GM21619 (cell line): ENCODE results near the gene ABCA2.
"Not testable (repeated sequence)": the region's sequence is repeated elsewhere in the genome, so short reads cannot be mapped to it uniquely, and the experiment has no call there.

ENCODE experiments used
- ATAC-seq: cut with Tn5 transposase; IDR thresholded peaks from one replicate; pipeline ENCODE4 v1.9.1; 2021; ENCODE audit not compliant: unreplicated experiment

The ABCA2 gene

GRCh38 chr9:137046088-137046787 is 18.2 kb upstream of the ABCA2 start, which contains the start of gene NPDC1:
Gene NPDC1 (minus strand): TSS chr9:137046177. CDS start chr9:137045989, 188 bp downstream.
- no peak for ATAC-seq

- no peak for ATAC-seq
These were observed 17.5 kb upstream of the ABCA2 start for GRCh38 chr9:137045294-137046087.

- no peak for ATAC-seq
These were observed 16.6 kb upstream of the ABCA2 start for GRCh38 chr9:137044502-137045177.

- ATAC-seq = no peak
These were observed 16.0 kb upstream of the ABCA2 start for GRCh38 chr9:137044037-137044436.

GRCh38 chr9:137042751-137043727 is 15.0 kb upstream of the ABCA2 start:
- ATAC-seq = no peak

- ATAC-seq = no peak
These were observed 13.1 kb upstream of the ABCA2 start for GRCh38 chr9:137041124-137041523.

DNA sequence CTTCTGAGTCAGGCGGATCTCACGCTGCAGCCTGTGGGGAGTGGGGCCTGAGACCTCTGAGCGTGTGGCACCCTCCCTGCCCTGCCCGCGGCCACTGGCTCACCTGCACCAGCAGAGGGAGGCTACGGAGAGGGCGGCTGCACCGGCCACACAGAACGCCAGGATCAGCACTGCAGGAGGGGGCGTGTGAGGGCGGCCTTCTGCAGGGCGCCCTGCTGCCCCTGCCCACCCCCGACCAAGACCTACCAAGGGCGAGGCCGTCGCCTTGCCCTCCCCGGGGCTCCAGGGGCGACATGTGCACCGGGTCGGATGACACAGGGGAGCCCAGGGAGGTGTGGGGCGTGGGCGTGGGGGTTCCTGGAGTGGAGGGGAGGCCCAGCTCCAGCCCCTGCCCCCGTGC is 12.5 kb upstream of the ABCA2 start:
- no peak for ATAC-seq

DNA sequence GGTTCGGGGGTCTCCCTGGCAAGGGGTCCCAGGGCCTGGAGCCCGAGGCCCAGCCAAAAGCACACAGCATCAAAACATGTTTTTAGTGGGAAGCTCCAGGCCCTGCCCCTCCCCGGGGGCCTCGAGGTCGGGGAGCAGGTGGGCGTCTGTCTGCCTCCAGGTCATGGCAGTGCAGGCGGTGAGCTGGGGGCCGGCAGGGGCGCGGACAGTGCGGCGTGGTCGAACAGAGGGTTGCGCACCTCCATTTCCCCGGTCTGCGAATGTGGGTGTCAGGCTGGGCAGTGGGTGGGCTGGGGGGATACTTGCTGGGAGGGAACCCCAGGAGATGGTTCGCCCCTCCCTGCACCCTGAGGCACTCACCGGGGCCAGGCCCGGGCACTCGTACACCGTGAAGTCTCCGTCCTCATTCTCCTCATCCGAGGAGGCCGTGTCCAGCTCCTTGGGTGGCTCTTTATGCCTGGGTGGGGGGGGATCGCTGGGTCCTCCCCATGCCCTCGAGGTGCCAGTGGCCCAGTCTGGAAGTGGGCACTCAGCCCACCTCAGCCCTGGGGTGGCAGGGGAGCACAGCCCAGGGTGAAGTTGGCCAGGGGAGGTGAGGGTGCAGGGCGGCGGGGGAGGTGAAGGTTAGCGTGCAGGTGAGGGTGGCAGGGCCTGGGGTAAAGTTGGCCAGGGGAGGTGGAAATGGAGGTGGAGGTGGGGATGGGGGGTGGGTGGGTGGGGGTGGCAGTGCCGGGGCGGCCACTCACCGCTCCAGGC is 11.8 kb upstream of the ABCA2 start:
- ATAC-seq = no peak

DNA sequence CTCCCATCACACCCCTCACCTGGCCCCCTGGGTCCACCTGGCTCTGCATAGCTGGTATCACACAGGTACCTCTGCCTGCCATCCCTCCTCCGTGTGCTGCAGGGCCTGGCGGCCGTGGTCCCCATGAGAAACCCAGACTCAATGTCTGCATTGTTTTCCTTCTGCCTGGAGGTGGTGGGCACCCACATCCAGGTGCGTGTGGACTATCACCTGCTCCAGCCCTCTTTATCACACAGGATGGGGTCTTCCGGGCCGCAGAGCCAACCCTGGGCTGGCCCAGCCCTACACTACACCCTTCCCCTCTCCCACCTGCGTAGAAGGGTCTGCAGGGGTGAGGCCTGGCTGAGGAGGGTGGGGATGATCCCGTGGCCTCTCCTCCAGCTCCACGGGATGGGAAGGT is 10.9 kb upstream of the ABCA2 start:
- ATAC-seq = no peak

DNA sequence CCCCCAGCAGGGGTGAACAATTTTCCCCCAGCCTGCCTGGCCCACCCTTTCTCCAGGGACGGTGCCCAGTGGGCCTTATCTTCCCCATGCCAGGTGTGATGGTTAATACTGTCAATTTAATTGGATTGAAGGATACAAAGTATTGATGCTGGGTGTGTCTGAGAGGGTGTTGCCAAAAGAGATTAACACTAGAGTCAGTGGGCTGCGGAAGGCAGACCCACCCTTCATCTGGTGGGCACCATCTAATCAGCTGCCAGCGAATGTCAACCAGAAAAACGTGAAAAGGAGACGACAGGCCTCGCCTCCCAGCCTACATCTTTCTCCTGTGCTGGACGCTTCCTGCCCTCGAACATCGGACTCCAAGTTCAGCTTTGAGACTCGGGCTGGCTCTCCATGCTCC is 9.4 kb upstream of the ABCA2 start:
- no peak for ATAC-seq

GRCh38 chr9:137037035-137037434 is 9.0 kb upstream of the ABCA2 start:
- ATAC-seq = no peak

DNA sequence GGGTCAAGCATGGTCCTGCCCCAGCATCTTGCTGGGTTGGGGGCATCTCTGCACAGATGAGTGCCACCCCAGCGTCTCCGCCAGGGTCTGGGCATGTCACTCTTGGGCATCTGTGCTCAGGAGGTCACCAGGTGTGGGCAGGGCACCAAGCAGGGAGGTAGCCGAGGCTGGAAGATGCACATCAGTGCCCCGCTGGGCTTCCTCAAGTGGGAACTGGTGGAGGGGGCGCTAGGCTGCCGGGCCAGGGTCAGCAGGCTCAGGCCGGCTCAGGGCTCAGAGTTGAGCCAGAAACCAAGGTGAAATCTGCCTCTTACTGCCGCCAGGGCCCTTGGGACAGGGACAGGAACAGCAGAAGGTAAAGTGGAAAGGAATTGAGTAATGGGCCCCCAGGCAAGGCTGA is 7.9 kb upstream of the ABCA2 start:
- no peak for ATAC-seq

- ATAC-seq = no peak
These were observed 7.4 kb upstream of the ABCA2 start for GRCh38 chr9:137035507-137035834.

GRCh38 chr9:137034709-137035506 is 6.9 kb upstream of the ABCA2 start:
- no peak for ATAC-seq

- ATAC-seq = no peak
These were observed 6.1 kb upstream of the ABCA2 start for GRCh38 chr9:137034039-137034708.

- ATAC-seq = not testable (repeated sequence)
These were observed 5.4 kb upstream of the ABCA2 start for GRCh38 chr9:137033481-137033880.

- no peak for ATAC-seq
These were observed 4.8 kb upstream of the ABCA2 start for GRCh38 chr9:137032858-137033257.

DNA sequence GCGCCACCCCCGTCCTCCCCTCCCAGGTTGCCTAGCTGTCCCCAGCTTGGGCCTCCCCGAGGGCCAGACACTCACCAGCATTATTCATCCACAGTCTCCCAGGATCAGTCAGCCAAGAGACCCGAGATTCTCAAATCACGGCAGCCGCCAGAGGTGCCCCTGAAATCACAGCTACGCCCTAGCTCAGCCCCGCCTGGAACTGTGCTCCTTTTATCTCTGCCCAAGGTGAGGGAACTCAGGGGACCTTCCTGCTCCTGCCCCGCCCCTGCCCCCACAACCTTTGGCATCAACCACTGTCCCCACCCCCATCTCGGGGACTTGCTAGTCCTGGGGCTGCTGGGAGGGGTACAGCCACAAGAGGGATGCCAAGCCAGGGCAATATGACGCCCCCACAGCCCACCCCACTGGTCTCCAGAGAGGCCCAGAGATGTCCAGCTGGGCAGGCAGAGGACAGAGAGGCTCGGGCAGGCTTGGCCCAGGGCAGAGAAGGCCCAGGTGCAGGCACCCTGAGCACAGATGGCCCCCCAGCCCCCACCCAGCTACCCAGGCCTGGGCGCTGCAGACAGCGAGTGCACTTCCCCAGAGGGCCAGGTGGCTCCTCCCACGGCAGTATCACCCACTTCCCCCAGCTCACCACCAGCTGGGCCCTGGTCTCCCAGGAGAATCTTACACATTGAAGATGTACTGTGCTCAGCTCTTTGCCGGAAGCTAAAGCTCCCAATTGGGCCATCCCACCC is 4.0 kb upstream of the ABCA2 start, which contains the start of gene FUT7:
Gene FUT7, minus strand, starts transcription at position 185 of the 737 bp plus-strand sequence. Its CDS starts 97 bp downstream, at position 88.
- no peak for ATAC-seq
